Activated CD4-positive, alpha-beta T cell treated with anti-CD3 and anti-CD28 coated beads, Interleukin-2, amount 50 U/mL, for 48 hours (primary cell): ENCODE results near the gene RTCB.
A peak's percentile ranks its signal among the peaks of the same experiment; 100 is the strongest.
"Not testable (repeated sequence)": the region's sequence is repeated elsewhere in the genome, so short reads cannot be mapped to it uniquely, and the experiment has no call there.

Experiments used
- DNase-seq, 2 experiments: peaks; one replicate each; pipeline ENCODE4 v3.0.0-alpha.2; 2020

RTCB gene

GRCh38 chr22:32385681-32386080 is 26.4 kb downstream of the RTCB start:
- no peak for DNase-seq

DNA sequence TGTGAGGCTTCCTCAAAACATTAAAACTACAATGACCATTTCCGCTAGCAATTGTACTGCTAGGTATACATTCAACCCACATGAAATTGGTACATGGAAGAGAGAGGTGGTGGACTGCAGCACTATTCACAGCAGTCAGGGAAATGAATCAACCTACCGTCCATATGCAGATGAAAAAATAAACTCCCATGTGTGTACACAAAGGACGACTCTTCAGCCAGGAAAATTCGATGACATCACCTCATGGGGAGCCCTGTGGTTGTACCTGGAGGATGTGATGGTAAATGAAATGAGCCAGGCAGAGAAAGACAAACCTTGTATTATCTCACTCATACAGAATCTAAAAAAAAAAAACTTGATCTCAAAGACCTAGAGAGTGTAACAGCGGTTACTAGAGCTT is 31.1 kb downstream of the RTCB start:
- no peak for DNase-seq

DNA sequence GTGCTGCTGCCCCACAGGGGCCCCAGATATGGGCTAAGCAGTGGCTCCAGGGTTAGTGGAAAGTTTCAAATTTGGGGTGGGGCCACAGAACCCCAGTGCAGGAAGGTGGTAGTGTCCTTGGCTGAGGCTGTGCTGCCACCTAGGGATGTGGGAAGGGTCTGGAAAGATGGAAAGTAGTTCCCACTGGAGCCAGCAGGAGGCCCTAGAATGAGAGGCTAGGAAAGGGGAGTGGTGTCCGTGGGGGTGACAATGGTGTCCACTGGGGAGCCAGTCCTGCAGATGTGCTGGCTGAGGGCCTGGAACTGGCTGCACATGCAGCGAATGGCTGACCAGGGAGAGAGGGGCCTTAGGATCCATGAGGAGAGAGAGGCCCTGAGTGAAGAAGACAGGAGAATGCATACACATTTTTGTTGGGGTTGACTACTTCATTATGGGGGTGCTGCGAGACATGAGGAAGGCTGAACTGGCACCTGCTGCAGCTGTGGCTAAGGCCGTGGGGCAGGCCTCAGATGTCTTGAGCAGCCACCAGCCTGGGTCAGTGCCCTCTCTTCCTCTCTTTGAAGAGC is 33.3 kb downstream of the RTCB start:
- peak; percentile 11 to 30 for DNase-seq

GRCh38 chr22:32376681-32377080 is 35.4 kb downstream of the RTCB start:
- no peak for DNase-seq

DNA sequence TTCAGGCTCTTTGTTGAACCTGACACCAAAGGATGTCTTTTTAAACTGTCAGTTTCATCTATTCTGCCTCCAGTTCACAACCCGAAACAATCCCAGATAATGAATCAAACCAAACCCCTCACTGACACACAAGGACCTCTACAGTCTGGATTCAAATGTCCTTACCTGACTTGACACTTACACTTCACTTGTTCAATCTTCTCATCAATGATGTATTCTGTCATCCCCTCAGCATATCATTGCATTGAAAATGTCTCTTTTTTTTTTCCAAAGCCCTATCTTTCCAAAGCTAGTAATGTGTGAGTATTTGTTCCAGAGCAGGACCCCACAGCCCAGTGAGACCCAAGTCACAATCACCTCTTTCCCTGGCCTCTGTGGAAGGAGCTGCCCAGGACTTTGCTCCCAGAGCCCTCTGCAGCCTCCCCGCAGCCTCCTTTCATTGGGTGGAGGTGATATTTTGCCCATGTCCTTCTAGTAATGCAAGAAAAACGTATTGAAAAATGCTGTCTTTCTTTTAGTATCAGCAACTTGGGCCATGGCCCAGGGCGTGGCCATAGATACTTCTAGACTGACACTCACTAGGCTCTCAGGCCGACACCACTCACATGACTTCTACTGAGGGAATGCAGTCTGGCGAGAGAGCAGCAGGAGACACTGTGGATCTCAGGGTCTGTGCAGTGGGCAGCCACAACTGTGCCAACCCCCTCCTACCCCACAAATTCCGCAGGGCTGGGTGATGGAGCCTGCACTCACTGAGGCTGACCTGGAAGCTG is 36.2 kb downstream of the RTCB start:
- DNase-seq, result no peak

DNA sequence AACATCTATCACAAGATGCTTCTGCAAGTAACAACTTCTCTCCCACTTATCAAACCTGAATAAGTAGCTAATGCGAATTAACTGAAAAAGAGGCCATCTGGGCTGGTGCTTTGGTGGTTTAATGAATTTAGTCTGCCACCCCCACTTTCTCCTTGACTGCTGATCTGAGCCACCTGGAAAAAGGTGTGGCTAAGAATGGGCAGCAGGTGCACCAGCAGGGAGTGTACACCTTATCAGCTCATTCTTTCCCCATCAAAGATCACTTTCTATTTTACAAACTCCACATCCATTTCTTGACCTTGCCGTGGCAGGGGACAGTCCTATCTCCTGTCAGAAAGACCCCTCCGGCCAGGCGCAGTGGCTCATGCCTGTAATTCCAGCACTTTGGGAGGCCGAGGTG is 47.8 kb downstream of the RTCB start:
- DNase-seq, result no peak

- no peak for DNase-seq
Measured at GRCh38 chr22:32361257-32361656, 50.8 kb downstream of the RTCB start.

DNA sequence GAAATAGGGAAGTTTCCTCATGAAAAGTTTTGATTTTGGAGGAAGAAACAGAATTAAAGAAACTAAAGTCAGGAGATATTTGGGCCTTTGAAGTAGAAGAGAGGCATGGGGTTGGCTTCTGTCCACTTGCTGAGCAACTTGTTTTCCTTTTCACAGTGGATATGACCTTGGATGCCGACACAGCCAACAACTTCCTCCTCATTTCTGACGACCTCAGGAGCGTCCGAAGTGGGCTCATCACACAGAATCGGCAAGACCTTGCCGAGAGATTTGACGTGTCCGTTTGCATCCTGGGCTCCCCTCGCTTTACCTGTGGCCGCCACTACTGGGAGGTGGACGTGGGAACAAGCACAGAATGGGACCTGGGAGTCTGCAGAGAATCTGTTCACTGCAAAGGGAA is 52.0 kb downstream of the RTCB start:
- not testable (repeated sequence) for DNase-seq

DNA sequence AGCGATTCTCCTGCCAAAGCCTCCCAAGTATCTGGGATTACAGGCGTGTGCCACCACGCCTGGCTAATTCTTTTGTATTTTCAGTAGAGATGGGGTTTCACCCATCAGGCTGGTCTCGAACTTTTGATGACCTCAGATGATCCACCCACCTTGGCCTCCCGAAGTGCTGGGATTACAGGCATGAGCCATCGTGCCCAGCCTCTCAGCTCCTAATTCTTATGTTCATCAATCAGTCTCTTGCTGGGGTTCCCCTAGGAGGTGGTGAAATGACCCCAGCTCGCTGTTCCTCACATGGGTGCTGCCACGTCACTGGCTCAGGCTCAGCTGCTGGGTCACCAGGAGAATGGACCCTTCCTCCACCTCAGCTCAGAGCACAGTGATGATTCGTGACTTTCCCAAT is 54.5 kb downstream of the RTCB start, which contains the start of gene RFPL3:
Gene RFPL3 (plus strand): TSS at position 301 of the 400 bp plus-strand sequence. CDS start 205 bp downstream, outside the sequence.
- DNase-seq, result not testable (repeated sequence)

DNA sequence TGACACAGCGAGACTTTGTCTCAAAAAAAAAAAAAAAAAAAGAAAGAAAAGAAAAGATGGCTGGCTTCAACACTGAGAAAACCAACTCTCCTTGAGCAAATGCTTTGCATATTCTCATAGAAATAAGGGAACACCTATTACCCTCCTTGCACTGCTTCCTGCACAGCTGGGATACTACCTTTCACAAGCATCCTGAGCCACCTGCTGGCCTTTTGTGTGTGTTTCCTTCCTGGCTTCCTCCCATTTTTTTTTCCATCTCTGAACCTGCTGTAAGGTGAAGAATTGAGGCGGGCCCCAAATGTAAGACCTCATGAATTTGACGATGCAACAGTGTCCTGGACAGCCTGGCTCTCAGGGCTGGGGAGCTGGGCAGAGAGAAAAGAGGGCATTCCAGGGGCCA is 56.3 kb downstream of the RTCB start:
- DNase-seq, result no peak

- DNase-seq, result no peak
Measured at GRCh38 chr22:32354360-32355351, 57.4 kb downstream of the RTCB start.

DNA sequence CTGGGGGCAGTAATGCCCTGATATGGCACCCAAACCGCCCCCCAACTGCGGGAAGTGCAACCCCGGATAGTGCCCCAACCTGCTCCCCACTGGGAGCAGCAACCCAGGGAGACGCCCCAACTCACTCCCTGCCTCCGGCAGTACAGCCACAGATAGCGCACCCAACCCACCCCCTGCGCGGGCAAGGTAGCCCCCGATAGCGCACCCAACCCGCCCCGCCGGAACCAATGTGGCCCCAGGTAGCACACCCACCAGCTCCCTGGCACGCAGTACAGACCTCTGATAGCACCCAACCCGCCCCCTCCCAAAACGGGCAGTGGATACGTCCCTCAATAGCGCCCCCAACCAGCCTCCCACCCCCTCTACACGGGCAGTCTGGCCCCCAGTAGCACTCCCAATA is 58.2 kb downstream of the RTCB start:
- DNase-seq, result no peak

DNA sequence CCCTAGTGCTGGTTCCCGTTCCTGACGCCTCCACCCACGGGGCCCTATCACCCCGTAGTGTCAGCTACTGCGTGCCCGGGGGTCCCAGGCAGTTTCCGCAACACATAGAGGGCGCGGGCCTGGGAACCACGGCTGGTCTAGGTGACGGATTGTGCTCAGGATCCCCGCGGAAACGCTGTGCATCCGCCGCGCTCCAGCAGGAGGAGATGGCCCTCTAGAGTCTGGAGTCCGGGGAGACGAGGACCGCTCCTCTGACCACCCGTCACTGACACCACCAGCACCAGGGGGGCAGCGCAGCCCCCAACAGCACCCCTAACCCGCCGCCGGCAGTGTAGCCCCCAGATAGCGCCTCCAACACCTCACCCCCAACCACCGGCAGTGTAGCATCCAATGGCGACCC is 58.8 kb downstream of the RTCB start:
- no peak for DNase-seq

DNA sequence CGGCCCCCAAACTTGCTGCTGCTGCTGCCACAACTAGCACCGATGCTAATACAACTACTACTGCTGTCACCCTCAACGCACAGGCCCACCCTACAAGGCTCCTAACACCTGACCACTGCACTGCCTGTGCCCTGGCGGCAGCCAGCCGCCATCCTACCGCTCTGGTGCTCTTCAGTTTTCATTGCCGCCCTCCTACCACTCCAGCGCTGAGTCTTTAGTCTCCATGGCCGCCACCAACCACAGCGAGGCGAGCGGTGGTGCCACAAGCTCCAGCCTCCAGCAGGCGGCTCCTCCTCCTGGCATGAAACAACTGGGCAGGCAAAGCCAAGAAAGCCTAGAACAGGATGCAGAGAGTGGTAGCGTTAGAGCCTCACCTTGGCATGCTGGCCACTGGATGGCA is 59.4 kb downstream of the RTCB start:
- DNase-seq, result no peak

DNA sequence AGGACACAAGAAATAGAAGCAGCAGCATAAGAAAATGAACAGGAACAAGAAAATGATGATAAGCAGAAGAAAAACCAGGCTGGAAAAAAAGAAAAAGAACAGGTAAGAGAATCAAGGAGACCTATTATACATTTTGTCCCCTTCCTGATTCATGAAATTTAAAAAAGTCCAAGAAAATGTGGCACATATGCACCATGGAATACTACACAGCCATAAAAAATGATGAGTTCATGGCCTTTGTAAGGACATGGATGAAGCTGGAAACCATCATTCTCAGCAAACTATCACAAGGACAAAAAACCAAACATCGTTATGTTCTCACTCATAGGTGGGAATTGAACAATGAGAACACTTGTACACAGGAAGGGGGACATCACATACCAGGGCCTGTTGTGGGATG is 60.2 kb downstream of the RTCB start:
- DNase-seq, result not testable (repeated sequence)

DNA sequence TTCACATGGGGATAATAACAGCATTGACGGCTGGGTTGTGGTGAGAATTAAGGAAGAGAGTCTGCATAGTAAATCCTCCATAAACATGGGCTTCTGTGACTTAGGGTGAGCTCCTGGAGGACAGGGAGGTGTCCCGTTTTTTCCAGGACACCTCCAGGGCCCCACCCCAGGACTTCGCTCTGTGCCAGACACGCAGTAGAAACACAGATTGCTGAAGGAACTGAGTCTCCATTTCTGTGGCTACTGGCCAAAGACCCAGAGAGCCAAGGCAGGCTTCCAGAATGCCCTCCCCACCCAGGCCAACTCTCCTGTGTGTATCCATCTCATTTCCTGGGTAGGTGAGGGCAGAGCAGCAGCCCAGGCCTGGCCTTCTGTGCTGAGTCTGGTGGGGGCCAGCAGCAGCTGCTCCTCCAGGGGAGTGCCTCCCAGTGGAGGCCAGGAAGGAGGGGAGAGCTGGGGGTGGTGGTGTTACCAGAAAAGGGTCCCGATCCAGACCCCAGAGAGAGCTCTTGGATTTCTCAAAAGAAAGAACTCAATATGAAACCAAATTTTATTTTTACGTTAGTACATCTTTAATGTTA is 63.9 kb downstream of the RTCB start:
- no peak for DNase-seq

DNA sequence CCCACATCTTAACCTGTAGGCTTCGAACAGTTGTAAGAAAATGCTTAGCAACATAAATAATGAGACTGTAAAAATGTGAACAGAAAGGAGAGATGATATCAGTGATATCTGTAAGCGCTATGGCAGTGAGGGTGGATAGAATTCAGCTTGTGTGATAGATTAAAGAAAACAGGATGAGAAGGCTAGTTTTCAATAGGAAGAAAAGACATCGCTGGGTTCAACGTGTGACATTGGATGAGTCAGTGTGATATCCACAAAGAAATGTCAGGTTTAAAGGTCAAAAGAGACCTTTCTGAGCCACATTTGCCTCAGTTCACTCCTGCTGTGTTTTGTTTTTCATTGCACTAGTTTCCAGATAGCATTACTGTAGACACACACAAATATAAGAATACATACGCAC is 68.1 kb downstream of the RTCB start:
- DNase-seq, result no peak

GRCh38 chr22:32342977-32343376 is 69.1 kb downstream of the RTCB start:
- DNase-seq, result no peak

DNA sequence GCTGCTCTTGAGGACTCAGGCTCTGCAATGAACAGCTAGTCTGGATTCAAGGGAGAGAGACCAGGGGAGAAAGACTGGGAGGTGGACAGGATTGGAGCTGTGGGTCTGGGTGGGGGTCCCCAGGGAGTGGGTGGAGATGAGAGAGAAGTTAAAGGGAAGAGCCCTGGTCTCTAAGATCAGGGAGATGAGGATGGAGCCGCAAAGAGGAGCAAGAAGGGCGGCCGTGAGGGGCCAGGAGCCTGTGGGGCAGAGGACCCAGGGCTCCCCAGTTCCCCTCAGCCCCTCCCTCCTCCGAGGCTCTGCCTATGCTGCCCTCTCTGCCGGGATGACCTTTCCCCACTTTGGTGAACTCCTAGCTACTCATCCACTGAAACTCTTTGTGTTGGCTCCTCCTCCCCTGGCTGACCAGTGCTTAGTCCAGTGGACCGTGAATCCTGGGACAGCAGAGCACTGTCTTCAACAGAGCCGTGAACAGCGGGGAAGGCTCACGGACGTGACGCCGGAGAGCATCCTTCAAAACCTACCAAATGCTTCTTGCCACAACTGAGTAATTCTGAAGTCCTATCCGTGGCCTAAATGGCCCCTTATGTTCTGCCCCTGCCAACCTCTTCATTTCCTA is 70.8 kb downstream of the RTCB start:
- DNase-seq, result no peak

GRCh38 chr22:32340411-32340810 is 71.6 kb downstream of the RTCB start:
- no peak for DNase-seq

DNA sequence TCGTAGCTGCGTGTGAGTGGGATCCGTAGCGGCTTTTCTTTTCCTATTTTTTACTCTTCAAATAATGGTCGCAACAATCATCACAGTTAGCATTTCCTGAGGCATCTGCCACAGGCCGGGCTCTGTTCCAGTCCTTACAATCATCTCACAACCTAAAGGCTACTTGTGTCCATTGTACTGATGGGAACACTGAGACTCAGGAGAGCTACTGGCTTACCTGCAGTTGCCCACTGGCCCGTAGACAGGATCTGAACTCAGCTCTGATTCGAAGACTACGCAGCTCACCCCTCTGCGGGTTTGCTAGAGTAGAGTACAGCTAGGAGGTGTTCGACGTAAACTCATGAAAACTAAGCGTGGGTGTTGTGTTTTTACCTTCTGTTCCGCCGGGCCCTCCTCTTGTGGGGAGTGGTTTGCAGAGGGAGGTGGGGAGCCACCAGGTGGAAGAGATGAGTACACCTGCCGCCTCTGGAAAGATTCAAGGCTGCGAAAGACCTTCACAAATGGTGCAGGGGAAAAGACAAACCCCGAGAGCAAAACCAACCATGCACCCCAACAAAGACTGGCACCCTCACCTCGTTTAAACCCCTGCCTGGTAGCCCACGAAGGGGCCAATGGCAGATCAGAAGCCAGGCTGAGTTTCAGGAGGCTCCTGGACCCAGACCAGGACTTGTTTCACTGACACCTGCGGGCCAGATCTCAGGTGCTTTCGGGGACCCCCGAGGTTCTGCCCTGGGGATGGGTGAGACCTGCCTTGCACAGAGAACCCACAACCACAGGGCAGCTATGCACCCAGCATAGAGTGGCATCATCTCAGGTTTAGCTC is 72.6 kb downstream of the RTCB start:
- DNase-seq, result no peak

DNA sequence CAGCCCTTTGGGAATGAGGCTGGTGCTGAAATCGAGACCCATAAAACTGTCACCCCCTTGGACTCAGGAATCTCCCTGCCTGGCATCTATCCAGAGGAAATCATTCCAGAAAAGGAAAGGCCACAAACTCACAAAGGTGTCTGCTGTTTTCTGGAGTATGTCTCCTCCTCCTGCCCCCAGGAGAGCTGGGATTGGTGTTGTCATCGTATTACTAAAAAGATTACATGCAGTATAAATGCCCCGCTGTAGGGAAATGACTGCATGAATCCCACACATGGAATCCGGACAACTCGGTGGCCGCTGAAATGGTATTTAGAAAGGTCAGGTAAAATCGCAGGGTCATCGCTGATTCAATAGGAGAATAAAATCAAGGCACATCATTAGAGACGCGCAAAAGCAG is 73.3 kb downstream of the RTCB start:
- no peak for DNase-seq
